Breast epithelium (tissue), 4 donors: ENCODE results near the gene RIMBP2. TPM values are rescaled to one million over a fixed set of nuclear protein-coding genes. Genes with fewer than 3 reads are reported as not detected.

ENCODE experiments used
- DNase-seq, 2 donors: peaks; one replicate each; pipeline ENCODE4 v3.0.0-alpha.2; 2019; ENCODE audit warnings: low spot score in 2 of 2
- H3K27ac ChIP-seq, 2 donors: fragments of 200-600 bp; sonication (generic) in 1 of 2; one replicate each; pipeline ENCODE4 v1.5.1; 2016 to 2019; ENCODE audit warnings: mild to moderate bottlenecking in 1 of 2
- H3K27me3 ChIP-seq, 2 donors: fragments of 200-600 bp; sonication (generic) in 1 of 2; one replicate each; pipeline versions ENCODE4 v1.5.1 to v1.6.0; 2017 to 2019; ENCODE audit warnings: control low read depth in 1 of 2, mild to moderate bottlenecking in 1 of 2
- H3K36me3 ChIP-seq: fragments of 200-600 bp; one replicate; pipeline ENCODE4 v1.5.1; 2019
- H3K4me1 ChIP-seq, 2 donors: fragments of 200-600 bp; sonication (generic); one replicate each; pipeline ENCODE4 v1.5.1; 2016 to 2019; ENCODE audit warnings: control low read depth in 1 of 2
- H3K4me3 ChIP-seq, 3 donors: fragments of 200-600 bp; sonication (generic); 1 replicate in 2 of 3; 2 replicates in 1 of 3; pipeline ENCODE4 v1.5.1; 2016 to 2019; ENCODE audit warnings: mild to moderate bottlenecking in 3 of 3, moderate library complexity in 2 of 3
- H3K9me3 ChIP-seq, 2 donors: fragments of 200-600 bp; sonication (generic) in 1 of 2; one replicate each; pipeline ENCODE4 v1.5.1; 2016 to 2019; ENCODE audit warnings: control low read depth in 1 of 2
- CTCF ChIP-seq, 3 donors: fragments of 450-650 bp; IDR thresholded peaks; one replicate each; pipeline ENCODE4 v1.5.1; 2016 to 2017; ENCODE audit warnings: antibody characterized with exemption in 3 of 3, mild to moderate bottlenecking in 3 of 3, moderate library complexity in 3 of 3
- POLR2A ChIP-seq: fragments of 450-650 bp; IDR thresholded peaks from one replicate; pipeline ENCODE4 v1.6.1; 2016; ENCODE audit warnings: antibody characterized with exemption, mild to moderate bottlenecking, moderate library complexity
- POLR2AphosphoS5 ChIP-seq, 3 donors: sonication (generic); formaldehyde crosslinking; IDR thresholded peaks; one replicate each; pipeline ENCODE4 v1.6.1; 2017; ENCODE audit warnings: antibody characterized with exemption in 3 of 3
- intact Hi-C: fragments of 100-400 bp; cut with DNase I; formaldehyde crosslinking; loops from one replicate; pipeline ENCODE4 v1.15.1; 2023; ENCODE audit warnings: low total_unique reads
- total RNA-seq, 3 donors: library from RNA; depleted of rRNA; stranded (reverse); fragments of >200 nt; gene quantifications; one replicate each; pipeline ENCODE4 v1.1.0, GENCODE V29; 2016

The RIMBP2 gene
- total RNA-seq, 3 donors from 2014 or later, result under 0.01 to 0.59 (median under 0.01) TPM

- TF ChIP-seq POLR2AphosphoS5 (IDR thresholded peaks at IDR 0.05), result no peak
- TF ChIP-seq POLR2A, result no peak
- TF ChIP-seq CTCF (IDR thresholded peaks at IDR 0.05), result no peak
- intact Hi-C loops, result no loop called here
- Histone ChIP-seq H3K4me3 (no peak overlapping the region), H3K36me3 (no peaks in the 10 kb centered on the region), H3K27me3 (no peaks in the 10 kb centered on the region), H3K27ac (no peak overlapping the region), H3K9me3 (peaks cover 9 to 24% of the 10 kb centered on the region in 2 donors), H3K4me1 (no peaks in the 10 kb centered on the region)
- DNase-seq, result no peak
Measured at GRCh38 chr12:130667421-130667960, 48.6 kb downstream of the RIMBP2 start.

- H3K27me3 ChIP-seq, result no peaks in the 10 kb centered on the region
- TF ChIP-seq POLR2A, result no peak
- no peak for TF ChIP-seq POLR2AphosphoS5 (IDR thresholded peaks at IDR 0.05)
- no peak for TF ChIP-seq CTCF (IDR thresholded peaks at IDR 0.05)
- H3K4me1 ChIP-seq, result no peaks in the 10 kb centered on the region
- intact Hi-C loops, result no loop called here
- no peak for DNase-seq
- no peak overlapping the region for H3K4me3 ChIP-seq
- no peak overlapping the region for H3K27ac ChIP-seq
- H3K36me3 ChIP-seq, result no peaks in the 10 kb centered on the region
- peaks cover 9 to 24% of the 10 kb centered on the region in 2 donors for H3K9me3 ChIP-seq
Measured at GRCh38 chr12:130666645-130667044, 49.5 kb downstream of the RIMBP2 start.

GRCh38 chr12:130665753-130666152 lies 50.3 kb downstream of the RIMBP2 start:
- DNase-seq, result no peak
- H3K9me3 ChIP-seq, result peaks cover 5 to 21% of the 10 kb centered on the region in 2 donors
- intact Hi-C loops, result no loop called here
- no peaks in the 10 kb centered on the region for H3K36me3 ChIP-seq
- H3K27ac ChIP-seq, result no peak overlapping the region
- H3K27me3 ChIP-seq, result no peaks in the 10 kb centered on the region
- no peaks in the 10 kb centered on the region for H3K4me1 ChIP-seq
- no peak for TF ChIP-seq CTCF (IDR thresholded peaks at IDR 0.05)
- TF ChIP-seq POLR2AphosphoS5 (IDR thresholded peaks at IDR 0.05), result no peak
- TF ChIP-seq POLR2A, result no peak
- H3K4me3 ChIP-seq, result no peak overlapping the region

- intact Hi-C loops, result no loop called here
- no peak overlapping the region for H3K27ac ChIP-seq
- no peak overlapping the region for H3K4me3 ChIP-seq
- peaks cover 0 to 11% of the 10 kb centered on the region in 2 donors for H3K9me3 ChIP-seq
- no peaks in the 10 kb centered on the region for H3K27me3 ChIP-seq
- no peak for DNase-seq
- H3K4me1 ChIP-seq, result no peaks in the 10 kb centered on the region
- TF ChIP-seq CTCF (IDR thresholded peaks at IDR 0.05) (no peak), POLR2A (no peak), POLR2AphosphoS5 (IDR thresholded peaks at IDR 0.05) (no peak)
- no peaks in the 10 kb centered on the region for H3K36me3 ChIP-seq
Measured at GRCh38 chr12:130664772-130665171, 51.3 kb downstream of the RIMBP2 start.

- intact Hi-C loops, result no loop called here
- H3K27ac ChIP-seq, result no peak overlapping the region
- no peak overlapping the region for H3K4me3 ChIP-seq
- DNase-seq, result no peak
- no peaks in the 10 kb centered on the region for H3K4me1 ChIP-seq
- peaks cover 0 to 10% of the 10 kb centered on the region in 2 donors for H3K9me3 ChIP-seq
- TF ChIP-seq CTCF (IDR thresholded peaks at IDR 0.05), result no peak
- TF ChIP-seq POLR2AphosphoS5 (IDR thresholded peaks at IDR 0.05), result no peak
- no peak for TF ChIP-seq POLR2A
- H3K27me3 ChIP-seq, result no peaks in the 10 kb centered on the region
- no peaks in the 10 kb centered on the region for H3K36me3 ChIP-seq
Measured at GRCh38 chr12:130664252-130664651, 51.8 kb downstream of the RIMBP2 start.
